GM23338 (cell line): ENCODE results near the gene CCBE1.

ENCODE experiments used
- CREB1 ChIP-seq: fragments of 250-450 bp; sonication (Bioruptor Pico); IDR thresholded peaks from 2 replicates; pipeline ENCODE4 v1.5.0; 2020; ENCODE audit warnings: low read depth, mild to moderate bottlenecking, moderate library complexity
- EZH2 ChIP-seq: fragments of 200-600 bp; sonication (generic); IDR thresholded peaks from one replicate; pipeline ENCODE4 v1.8.0; 2017; ENCODE audit warnings: antibody characterized with exemption, mild to moderate bottlenecking, low read depth; ENCODE audit not compliant: unreplicated experiment
- EZH2phosphoT487 ChIP-seq: fragments of 200-600 bp; sonication (generic); IDR thresholded peaks from one replicate; pipeline ENCODE4 v1.8.1; 2018; ENCODE audit warnings: antibody characterized with exemption; ENCODE audit not compliant: unreplicated experiment
- JUNB ChIP-seq: IDR thresholded peaks from one replicate; pipeline ENCODE4 v1.6.1; 2016; ENCODE audit warnings: antibody characterized with exemption; ENCODE audit not compliant: unreplicated experiment
- POLR2AphosphoS5 ChIP-seq: IDR thresholded peaks from 2 replicates; pipeline ENCODE4 v1.6.1; 2016; ENCODE audit warnings: antibody characterized with exemption, low read depth
- ZNF114 ChIP-seq: fragments of 250-450 bp; sonication (Bioruptor Pico); IDR thresholded peaks from 2 replicates; pipeline ENCODE4 v1.5.0; 2020; ENCODE audit warnings: mild to moderate bottlenecking, moderate library complexity
- TF ChIP-seq, protein P1 (sequence below), 2 experiments: fragments of 200-600 bp in 1 of 2; sonication (generic) in 1 of 2; conservative IDR thresholded peaks; 2 replicates each; pipeline versions ENCODE4 v1.5.1 to v1.6.1; 2016 to 2017; ENCODE audit warnings: antibody characterized with exemption in 2 of 2, low read depth in 2 of 2, mild to moderate bottlenecking in 2 of 2, moderate library complexity in 1 of 2
- TF ChIP-seq, protein P2 (sequence below): IDR thresholded peaks from 2 replicates; pipeline ENCODE4 v1.6.1; 2016; ENCODE audit warnings: antibody characterized with exemption

- TF ChIP-seq, protein P1, sequence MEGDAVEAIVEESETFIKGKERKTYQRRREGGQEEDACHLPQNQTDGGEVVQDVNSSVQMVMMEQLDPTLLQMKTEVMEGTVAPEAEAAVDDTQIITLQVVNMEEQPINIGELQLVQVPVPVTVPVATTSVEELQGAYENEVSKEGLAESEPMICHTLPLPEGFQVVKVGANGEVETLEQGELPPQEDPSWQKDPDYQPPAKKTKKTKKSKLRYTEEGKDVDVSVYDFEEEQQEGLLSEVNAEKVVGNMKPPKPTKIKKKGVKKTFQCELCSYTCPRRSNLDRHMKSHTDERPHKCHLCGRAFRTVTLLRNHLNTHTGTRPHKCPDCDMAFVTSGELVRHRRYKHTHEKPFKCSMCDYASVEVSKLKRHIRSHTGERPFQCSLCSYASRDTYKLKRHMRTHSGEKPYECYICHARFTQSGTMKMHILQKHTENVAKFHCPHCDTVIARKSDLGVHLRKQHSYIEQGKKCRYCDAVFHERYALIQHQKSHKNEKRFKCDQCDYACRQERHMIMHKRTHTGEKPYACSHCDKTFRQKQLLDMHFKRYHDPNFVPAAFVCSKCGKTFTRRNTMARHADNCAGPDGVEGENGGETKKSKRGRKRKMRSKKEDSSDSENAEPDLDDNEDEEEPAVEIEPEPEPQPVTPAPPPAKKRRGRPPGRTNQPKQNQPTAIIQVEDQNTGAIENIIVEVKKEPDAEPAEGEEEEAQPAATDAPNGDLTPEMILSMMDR (conservative IDR thresholded peaks at IDR 0.05; ENCODE audit: low read depth in 2 of 2) = no peak
- TF ChIP-seq EZH2 (no peak), ZNF114 (CRISPR knock-in tag) (no peak), EZH2phosphoT487 (no peak), POLR2AphosphoS5 (no peak), JUNB (no peak), CREB1 (no peak)
- TF ChIP-seq, protein P2, sequence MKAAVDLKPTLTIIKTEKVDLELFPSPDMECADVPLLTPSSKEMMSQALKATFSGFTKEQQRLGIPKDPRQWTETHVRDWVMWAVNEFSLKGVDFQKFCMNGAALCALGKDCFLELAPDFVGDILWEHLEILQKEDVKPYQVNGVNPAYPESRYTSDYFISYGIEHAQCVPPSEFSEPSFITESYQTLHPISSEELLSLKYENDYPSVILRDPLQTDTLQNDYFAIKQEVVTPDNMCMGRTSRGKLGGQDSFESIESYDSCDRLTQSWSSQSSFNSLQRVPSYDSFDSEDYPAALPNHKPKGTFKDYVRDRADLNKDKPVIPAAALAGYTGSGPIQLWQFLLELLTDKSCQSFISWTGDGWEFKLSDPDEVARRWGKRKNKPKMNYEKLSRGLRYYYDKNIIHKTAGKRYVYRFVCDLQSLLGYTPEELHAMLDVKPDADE = no peak
Measured at GRCh38 chr18:59478591-59478990, 218.6 kb downstream of the CCBE1 start.
